HG03060 (cell line): Measurements from ENCODE around the gene ERBB2.
"Not testable (repeated sequence)": the region's sequence is repeated elsewhere in the genome, so short reads cannot be mapped to it uniquely, and the experiment has no call there.

Source experiments
- ATAC-seq: cut with Tn5 transposase; IDR thresholded peaks from one replicate; pipeline ENCODE4 v1.9.1; 2021; ENCODE audit warnings: low read depth, moderate number of reproducible peaks; ENCODE audit not compliant: unreplicated experiment

The ERBB2 gene

GRCh38 chr17:39676198-39676819 lies 23.6 kb upstream of the ERBB2 start:
- no peak for ATAC-seq

- no peak for ATAC-seq
Measured at GRCh38 chr17:39677072-39677471, 22.8 kb upstream of the ERBB2 start.

GRCh38 chr17:39677542-39678339 lies 22.1 kb upstream of the ERBB2 start:
- ATAC-seq = no peak

GRCh38 chr17:39678340-39679116 lies 21.3 kb upstream of the ERBB2 start:
- ATAC-seq = no peak

GRCh38 chr17:39679521-39680192 lies 20.2 kb upstream of the ERBB2 start:
- ATAC-seq = no peak

- ATAC-seq = no peak
Measured at GRCh38 chr17:39683295-39683939, 16.4 kb upstream of the ERBB2 start.

GRCh38 chr17:39684369-39685192 lies 15.3 kb upstream of the ERBB2 start:
- no peak for ATAC-seq

GRCh38 chr17:39687101-39687545 lies 12.7 kb upstream of the ERBB2 start:
- no peak for ATAC-seq

GRCh38 chr17:39687546-39688474 lies 12.1 kb upstream of the ERBB2 start, which contains the start of gene PGAP3:
Gene PGAP3 (minus strand): TSS chr17:39688057. CDS start chr17:39688014, 43 bp downstream.
- ATAC-seq = peak; percentile 72

- ATAC-seq = no peak
Measured at GRCh38 chr17:39688475-39688835, 11.4 kb upstream of the ERBB2 start.

- no peak for ATAC-seq
Measured at GRCh38 chr17:39688945-39689344, 10.9 kb upstream of the ERBB2 start.

- ATAC-seq = no peak
Measured at GRCh38 chr17:39694593-39694992, 5.3 kb upstream of the ERBB2 start.

- ATAC-seq = no peak
Measured at GRCh38 chr17:39695089-39695474, 4.8 kb upstream of the ERBB2 start.

GRCh38 chr17:39696731-39697130 lies 3.1 kb upstream of the ERBB2 start:
- no peak for ATAC-seq

GRCh38 chr17:39697961-39698360 lies 1.9 kb upstream of the ERBB2 start:
- no peak for ATAC-seq

GRCh38 chr17:39699157-39699817 lies 577 bp upstream of the ERBB2 start:
- ATAC-seq = not testable (repeated sequence)

- ATAC-seq = no peak
Measured at GRCh38 chr17:39700148-39700987, 504 bp downstream of the ERBB2 start.
